GM18870 (cell line): ENCODE results near the gene GLDC.

ENCODE experiments used
- ATAC-seq: cut with Tn5 transposase; IDR thresholded peaks from one replicate; pipeline ENCODE4 v1.9.1; 2021; ENCODE audit warnings: moderate library complexity; ENCODE audit not compliant: unreplicated experiment

GLDC gene

GRCh38 chr9:6665628-6666027 lies 20.1 kb upstream of the GLDC start:
- ATAC-seq: no peak

- ATAC-seq: no peak
Measured at GRCh38 chr9:6664204-6664680, 18.7 kb upstream of the GLDC start.

- no peak for ATAC-seq
Measured at GRCh38 chr9:6660512-6660911, 15.0 kb upstream of the GLDC start.

GRCh38 chr9:6658628-6659353 lies 13.3 kb upstream of the GLDC start:
- ATAC-seq: no peak

- ATAC-seq: no peak
Measured at GRCh38 chr9:6656614-6657300, 11.2 kb upstream of the GLDC start.

- peak; percentile 92 for ATAC-seq
Measured at GRCh38 chr9:6655036-6655435, 9.5 kb upstream of the GLDC start.

- ATAC-seq: no peak
Measured at GRCh38 chr9:6646293-6646636, 736 bp upstream of the GLDC start.

GRCh38 chr9:6645105-6645354 lies 499 bp downstream of the GLDC start:
- peak; percentile 11 for ATAC-seq

- ATAC-seq: no peak
Measured at GRCh38 chr9:6644346-6645104, 1.0 kb downstream of the GLDC start.

GRCh38 chr9:6641961-6642360 lies 3.6 kb downstream of the GLDC start:
- ATAC-seq: no peak

- ATAC-seq: no peak
Measured at GRCh38 chr9:6641561-6641960, 4.0 kb downstream of the GLDC start.

GRCh38 chr9:6641056-6641455 lies 4.5 kb downstream of the GLDC start:
- no peak for ATAC-seq

GRCh38 chr9:6640268-6641051 lies 5.1 kb downstream of the GLDC start:
- no peak for ATAC-seq

GRCh38 chr9:6639622-6640021 lies 5.9 kb downstream of the GLDC start:
- ATAC-seq: no peak

GRCh38 chr9:6634444-6634843 lies 11.1 kb downstream of the GLDC start:
- no peak for ATAC-seq

- ATAC-seq: no peak
Measured at GRCh38 chr9:6633378-6633777, 12.2 kb downstream of the GLDC start.

GRCh38 chr9:6632516-6633183 lies 12.9 kb downstream of the GLDC start:
- peak; percentile 74 for ATAC-seq

- peak; percentile 31 for ATAC-seq
Measured at GRCh38 chr9:6631207-6631512, 14.4 kb downstream of the GLDC start.

GRCh38 chr9:6630502-6631206 lies 14.9 kb downstream of the GLDC start:
- peak; percentile 69 for ATAC-seq

GRCh38 chr9:6628704-6629103 lies 16.8 kb downstream of the GLDC start:
- ATAC-seq: no peak
